Erythroblast (primary cell): ENCODE results near the gene SPTBN4.

Experiments used
- GATA1 ChIP-seq: IDR thresholded peaks from 2 replicates; pipeline ENCODE4 v1.6.1; 2011; ENCODE audit warnings: low read depth, mild to moderate bottlenecking, control low read depth, low read length, moderate library complexity
- POLR2A ChIP-seq: IDR thresholded peaks from 2 replicates; pipeline ENCODE4 v1.6.1; 2011; ENCODE audit warnings: mild to moderate bottlenecking, low read length

DNA sequence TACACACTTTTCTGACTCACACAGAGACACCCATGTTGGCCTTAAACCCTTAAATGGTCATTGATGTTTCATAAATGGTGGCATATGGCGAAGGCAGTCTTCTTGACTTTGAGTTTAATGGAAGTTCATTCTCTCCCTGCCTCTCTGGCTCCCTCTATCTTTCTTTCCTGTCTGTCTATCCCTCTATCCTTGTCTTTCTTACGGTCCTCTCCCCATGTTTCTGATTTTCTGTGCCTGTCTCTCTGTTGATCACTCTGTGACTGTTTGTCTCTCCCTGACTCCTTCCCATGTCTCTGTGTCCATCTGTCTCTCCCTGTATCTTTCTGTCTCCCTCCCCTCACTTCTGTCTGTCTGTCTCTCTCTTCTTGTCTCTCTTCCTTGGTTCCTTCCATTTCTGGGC is 66.7 kb downstream of the SPTBN4 start:
- no peak for TF ChIP-seq POLR2A
- no peak for TF ChIP-seq GATA1
